GM18909 (cell line): ENCODE measurements around the gene CHST11.
A peak's percentile ranks its signal among the peaks of the same experiment; 100 is the strongest.

ENCODE experiments used
- ATAC-seq: cut with Tn5 transposase; IDR thresholded peaks from one replicate; pipeline ENCODE4 v1.9.1; 2021; ENCODE audit warnings: mild to moderate bottlenecking; ENCODE audit not compliant: unreplicated experiment, poor library complexity

The CHST11 gene

DNA sequence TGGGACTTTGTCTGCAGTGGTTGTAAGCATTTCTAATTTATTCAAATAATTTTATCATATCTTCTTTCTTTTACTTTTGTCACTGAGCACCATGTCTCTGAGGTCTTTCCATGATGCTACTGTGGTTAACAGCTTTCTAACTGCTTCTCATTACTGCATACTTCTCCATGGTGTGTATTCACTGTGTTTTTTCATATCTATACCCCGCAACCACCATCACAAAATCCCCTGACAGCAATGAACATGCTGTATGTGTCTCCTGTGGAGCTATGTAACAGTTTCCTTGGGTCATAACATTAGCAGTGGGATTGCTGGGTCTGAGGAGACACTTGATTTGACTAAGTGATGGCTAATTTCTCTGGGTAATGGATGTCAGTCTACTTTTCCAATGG, 29.2 kb upstream of the CHST11 start:
- ATAC-seq: no peak

DNA sequence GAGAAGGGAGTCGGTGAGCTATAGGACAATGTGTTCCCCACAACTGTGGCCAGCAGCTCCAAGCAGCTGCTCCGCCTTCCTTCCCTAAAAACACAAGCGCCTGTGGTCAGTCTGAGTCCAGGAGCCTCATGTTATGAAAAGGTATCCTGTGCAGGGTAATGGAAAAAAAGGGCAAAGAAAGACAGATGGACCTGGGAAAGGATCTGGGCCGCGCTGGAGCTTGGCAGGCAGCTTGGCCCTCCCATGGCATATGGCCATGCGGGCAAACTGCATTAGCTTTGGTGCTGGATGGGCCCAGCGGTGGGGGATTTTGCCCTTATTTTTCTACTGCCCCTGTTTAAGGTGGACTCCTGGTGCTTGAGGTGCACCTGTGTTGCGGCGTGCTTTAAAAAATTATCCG, 23.7 kb upstream of the CHST11 start:
- no peak for ATAC-seq

DNA sequence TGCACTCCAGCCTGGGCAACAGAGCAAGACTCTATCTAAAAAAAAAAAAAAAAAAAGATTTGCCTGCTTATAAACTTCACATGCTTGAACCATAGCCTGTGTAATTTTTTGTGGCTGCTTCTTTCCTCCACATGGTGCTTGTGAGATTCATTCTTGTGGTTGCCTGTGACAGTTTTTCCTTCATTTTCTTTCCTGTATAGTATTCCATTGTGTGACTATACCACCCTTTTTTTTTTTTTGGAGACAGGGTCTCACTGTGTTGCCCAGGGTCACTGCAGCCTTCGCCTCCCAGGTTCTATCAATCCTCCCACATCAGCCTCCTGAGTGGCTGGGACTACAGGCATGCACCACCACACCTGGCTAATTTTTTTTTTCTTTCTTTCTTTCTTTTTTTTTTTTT, 22.6 kb upstream of the CHST11 start:
- ATAC-seq: no peak

- no peak for ATAC-seq
These were observed 21.6 kb upstream of the CHST11 start for GRCh38 chr12:104435175-104435574.

- no peak for ATAC-seq
These were observed 21.0 kb upstream of the CHST11 start for GRCh38 chr12:104435765-104436164.

GRCh38 chr12:104436790-104437189, 20.0 kb upstream of the CHST11 start:
- ATAC-seq: no peak

DNA sequence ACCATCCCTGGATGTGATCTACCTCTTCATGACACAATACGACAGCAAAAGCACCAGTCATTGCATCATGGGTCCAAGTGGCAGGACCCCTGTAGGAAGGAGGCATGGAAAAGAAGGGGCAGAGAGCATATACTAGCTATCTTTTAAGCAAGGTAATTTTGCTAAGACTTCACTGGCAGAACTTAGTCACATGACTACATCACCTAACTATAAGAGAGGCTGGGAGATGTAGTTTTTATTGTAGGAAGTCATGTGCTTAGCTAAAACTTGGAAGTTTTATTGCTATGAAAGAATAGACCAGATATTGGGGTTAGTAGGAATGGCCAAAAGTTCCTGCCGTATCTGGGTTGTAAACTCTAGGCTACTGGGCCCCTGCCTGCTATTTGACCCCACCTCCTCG, 18.6 kb upstream of the CHST11 start:
- ATAC-seq: no peak

DNA sequence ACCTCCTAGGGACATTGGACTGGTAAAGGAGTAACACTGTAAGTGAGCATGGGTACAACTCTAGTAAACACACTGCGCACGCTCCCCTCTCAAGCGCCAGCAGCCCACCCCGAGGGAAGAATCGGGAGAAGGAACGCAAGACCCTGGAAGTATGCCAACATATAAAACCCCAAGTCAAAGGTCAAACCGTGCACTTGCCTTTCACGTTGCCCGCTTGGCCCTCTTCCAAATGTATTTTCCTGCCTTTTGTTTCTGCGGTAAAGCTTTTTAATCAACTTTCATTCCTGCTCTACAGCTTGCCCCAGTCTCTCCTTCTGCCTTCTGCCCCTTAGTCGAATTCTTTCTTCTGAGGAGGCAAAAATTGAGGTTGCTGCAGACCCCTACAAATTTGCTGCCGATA, 17.6 kb upstream of the CHST11 start:
- ATAC-seq: no peak

- ATAC-seq: no peak
These were observed 13.7 kb upstream of the CHST11 start for GRCh38 chr12:104443008-104443407.

DNA sequence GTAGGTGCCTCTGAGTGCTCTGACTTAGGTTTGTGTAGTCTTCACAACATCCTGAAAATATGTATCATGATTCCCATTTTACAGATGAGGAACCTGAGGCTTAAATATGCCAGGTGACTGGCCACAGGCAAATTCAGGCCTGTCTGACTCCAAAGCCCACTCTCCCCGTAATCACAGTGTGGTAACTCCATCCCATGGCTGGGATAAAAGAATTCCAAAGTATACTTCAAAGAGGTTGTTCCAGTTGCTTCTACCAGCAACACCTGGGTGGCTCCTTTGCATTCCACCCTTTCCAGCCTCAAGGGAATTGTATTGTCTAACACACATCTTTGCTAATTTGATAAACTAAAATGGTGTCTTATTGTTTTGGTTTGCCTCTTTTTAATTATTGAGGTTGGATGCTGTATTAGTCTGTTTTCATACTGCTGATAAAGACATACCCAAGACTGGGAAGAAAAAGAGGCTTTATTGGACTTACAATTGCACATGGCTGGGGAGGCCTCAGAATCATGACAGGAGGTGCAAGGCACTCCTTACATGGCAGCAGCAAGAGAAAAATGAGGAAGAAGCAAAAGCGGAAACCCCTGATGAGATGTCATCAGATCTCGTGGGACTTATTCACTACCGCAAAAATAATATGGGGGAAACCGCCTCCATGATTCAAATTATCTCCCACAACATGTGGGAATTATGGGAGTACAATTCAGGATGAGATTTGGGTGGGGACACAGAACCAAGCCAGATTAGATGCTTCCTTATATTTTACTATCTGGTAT, 9.9 kb upstream of the CHST11 start:
- no peak for ATAC-seq

DNA sequence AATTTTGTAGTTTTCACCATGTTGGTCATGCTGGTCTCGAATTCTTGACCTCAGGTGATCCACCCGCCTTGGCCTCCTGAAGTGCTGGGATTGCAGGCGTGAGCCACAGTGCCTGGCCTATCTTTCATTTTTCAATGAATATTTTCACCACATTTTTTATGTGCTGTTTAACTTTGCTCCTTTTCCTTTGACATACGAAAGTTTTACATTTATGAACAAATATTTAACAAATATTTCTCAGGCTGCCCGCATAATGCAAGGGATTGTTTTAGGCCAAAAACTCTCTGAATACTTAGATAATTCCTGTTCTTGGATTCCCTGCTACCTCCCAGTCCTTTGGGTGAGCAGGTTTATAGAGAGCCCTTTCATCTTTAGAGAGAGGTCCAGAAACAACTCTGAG, 8.7 kb upstream of the CHST11 start:
- no peak for ATAC-seq

DNA sequence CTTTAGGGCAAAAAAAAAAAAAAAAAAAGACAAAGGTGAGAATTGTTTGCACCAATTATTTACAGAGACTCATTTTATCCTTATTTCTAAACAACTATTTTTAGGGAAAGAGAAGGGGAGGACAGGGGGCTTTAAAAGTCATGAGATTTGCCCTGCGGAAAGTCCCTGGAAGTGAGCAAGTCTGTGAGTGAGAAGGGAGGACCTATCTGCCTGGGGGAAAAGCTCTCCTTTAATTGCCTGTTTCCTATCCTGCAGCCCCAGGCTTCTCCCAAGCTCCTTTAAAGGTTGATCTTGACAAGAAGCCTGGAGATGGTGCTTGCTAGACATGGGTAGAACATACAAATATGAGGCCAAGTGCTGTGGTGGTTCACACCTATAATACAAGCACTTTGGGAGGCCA, 8.3 kb upstream of the CHST11 start:
- no peak for ATAC-seq

DNA sequence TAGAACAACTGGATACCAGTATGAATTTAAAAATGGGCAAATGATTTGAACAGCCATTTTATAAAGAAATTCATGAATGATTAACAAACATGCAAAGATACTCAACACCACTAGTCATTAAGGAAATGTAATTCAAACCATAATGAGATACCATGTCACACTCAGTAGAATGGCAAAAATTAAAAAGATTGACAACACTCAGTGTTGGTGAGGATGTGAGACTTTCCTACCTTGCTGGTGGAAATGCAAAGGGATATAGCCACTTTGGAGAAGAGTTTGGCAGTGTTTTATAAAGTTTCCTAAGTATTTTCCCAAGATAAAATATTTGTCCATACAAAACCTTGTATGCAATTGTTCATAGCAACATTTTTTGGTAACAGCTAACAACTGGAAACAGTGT, 6.0 kb upstream of the CHST11 start:
- ATAC-seq: no peak

DNA sequence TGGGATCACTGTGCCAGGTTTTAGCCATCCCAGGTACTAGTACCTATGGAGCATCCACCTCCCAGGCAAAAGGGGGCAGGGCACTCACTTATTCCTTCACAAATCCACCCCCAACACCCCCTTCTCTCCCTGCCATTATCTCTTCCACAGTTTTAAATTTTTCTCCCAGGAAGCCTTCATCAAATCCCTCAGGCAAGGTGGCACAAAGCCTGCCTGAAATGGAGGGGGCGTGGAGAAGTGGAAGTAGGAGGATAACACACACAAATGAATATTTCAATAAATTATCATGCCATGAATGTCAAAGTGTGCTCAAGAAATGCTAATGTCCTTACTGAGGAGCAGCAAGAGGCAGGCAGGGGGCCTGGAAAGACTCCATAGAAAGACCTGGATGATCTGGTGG, 4.7 kb upstream of the CHST11 start:
- ATAC-seq: no peak

DNA sequence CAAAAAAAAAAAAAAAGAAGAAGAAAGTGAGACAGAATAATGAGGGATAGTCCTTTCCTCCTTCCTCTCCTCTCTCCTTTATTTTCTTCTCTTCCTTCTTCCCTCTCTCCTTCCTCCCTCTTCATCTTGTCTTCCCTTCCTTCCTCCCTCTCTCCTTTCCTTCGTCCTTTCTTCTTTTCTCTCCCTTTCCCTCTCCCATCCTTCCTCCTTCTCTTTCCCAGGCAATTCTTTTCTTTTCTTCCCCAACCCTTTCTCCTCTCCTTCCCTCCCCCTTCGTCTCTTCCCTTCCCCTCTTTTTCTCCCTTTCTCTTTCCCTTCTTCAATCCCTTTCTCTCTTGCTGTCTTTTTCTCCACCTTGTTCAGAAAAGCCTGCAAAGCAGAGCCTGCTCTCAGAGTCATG, 3.6 kb upstream of the CHST11 start:
- ATAC-seq: no peak

- no peak for ATAC-seq
These were observed 1.8 kb upstream of the CHST11 start for GRCh38 chr12:104454997-104455396.

GRCh38 chr12:104455578-104456416, 951 bp upstream of the CHST11 start:
- no peak for ATAC-seq

DNA sequence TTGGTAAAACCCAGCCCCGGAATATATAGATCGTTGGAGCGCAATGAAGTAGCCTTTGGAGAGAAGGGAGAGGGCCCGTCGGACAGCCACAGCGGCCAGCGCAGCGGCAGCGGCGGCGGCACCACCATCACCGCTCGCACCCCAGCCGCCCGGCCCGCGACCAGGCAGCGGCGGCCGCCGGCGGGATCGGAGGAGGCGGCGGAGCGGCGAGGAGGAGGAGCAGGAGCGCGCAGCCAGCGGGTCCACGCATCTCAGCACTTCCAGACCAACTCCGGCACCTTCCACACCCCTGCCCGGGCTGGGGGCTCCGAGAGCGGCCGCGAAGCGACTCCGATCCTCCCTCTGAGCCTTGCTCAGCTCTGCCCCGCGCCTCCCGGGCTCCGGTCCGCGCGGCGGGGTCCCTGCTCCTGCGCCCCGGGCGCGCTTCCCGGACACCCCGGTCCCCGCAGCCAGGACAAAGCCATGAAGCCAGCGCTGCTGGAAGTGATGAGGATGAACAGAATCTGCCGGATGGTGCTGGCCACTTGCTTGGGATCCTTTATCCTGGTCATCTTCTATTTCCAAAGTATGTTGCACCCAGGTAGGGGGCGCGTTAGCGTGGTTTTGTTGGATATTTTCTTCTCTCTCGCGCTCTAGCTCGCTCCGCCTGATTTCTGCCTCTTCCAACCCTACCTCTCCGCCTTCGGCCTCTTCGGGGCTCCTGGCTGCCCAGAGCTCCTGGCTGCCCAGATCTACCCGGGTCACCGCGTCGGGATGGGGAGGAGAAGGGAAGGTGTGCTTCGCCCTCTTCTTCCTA, 400 bp downstream of the CHST11 start:
- ATAC-seq: peak; percentile 33

DNA sequence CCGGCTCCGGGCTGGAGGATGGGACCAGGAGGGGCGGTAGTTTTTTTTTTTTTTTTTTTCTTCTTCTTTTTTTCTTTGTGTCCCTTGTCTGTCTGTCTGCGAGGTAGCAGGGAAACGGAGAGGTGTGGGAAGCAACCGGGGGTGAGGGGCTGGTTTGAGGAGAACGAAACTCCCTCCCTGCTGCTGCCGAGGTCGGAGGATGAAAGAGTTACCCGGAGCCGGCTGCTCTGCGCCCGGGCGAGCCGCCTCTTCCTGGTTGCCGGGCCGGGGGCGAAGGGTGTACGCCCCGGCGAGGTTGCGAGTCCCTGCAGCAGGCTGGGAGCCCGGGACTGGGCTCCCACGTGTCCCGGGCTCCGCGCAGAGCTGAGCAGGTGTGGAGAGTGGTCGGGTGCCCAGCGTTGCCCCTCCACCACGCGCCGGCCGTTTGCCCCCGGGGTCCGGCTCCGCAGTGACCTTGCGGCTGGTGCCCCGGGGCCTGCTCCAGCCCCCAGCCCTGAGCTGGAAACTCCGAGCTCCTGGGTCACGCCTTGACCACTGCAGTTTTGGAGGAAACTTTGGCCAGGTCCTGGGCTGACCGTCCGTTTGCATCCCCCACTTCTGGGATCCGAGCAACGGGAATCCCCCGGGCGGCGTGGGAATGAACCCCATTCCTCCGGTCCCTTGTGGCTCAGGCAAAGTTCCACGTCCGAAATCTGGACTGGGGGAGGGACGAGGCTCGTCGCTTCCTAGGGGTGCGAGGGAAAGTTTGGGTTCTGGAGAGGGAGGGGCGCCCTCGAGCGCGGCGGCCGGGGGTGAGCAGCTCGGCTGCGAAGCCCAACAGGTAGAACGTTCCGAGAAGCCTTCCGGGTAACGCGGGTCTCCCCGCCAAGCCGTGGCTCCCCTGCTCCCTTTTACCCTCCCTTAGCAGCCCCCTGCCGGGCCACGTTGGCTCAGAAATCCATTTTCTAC, 1.3 kb downstream of the CHST11 start:
- no peak for ATAC-seq
